Measurements from ENCODE around the gene GALNT8.
"Not testable (repeated sequence)": the region's sequence is repeated elsewhere in the genome, so short reads cannot be mapped to it uniquely, and the experiment has no call there.

The GALNT8 gene

GRCh38 chr12:4717806-4718205 is 2.4 kb upstream of the GALNT8 start:
- Histone ChIP-seq H3K27ac (ENCODE audit: low read length) (no peak overlapping the region), H3K79me2 (ENCODE audit: low read length) (no peaks in the 10 kb centered on the region), H3K9me3 (ENCODE audit: insufficient read depth, low read length) (no peaks in the 10 kb centered on the region), H2AFZ (ENCODE audit: low read depth, low read length) (no peak overlapping the region), H3K27me3 (ENCODE audit: low read depth, low read length) (peaks cover 18% of the 10 kb centered on the region), H3K9ac (ENCODE audit: low read length) (no peak overlapping the region), H3K4me2 (ENCODE audit: low read length) (no peak overlapping the region), H4K20me1 (ENCODE audit: insufficient read depth, low read length) (no peaks in the 10 kb centered on the region), H3K36me3 (replicated peaks; ENCODE audit: low read depth, low read length) (no peaks in the 10 kb centered on the region), H3K4me1 (ENCODE audit: low read length) (no peaks in the 10 kb centered on the region), H3K4me3 (ENCODE audit: low read length) (no peak overlapping the region)
- TF ChIP-seq EZH2phosphoT487 (IDR thresholded peaks at IDR 0.05; ENCODE audit: low read depth): no peak
- TF ChIP-seq CTCF (IDR thresholded peaks at IDR 0.05; ENCODE audit: low read depth, low read length): peak; percentile 18

GRCh38 chr12:4720637-4720995 is 416 bp downstream of the GALNT8 start:
- Histone ChIP-seq H3K36me3 (replicated peaks; ENCODE audit: low read depth, low read length) (no peaks in the 10 kb centered on the region), H4K20me1 (ENCODE audit: insufficient read depth, low read length) (no peaks in the 10 kb centered on the region), H3K9ac (ENCODE audit: low read length) (no peak overlapping the region), H3K4me3 (ENCODE audit: low read length) (no peak overlapping the region), H3K27me3 (ENCODE audit: low read depth, low read length) (peaks cover 25% of the 10 kb centered on the region), H3K9me3 (ENCODE audit: insufficient read depth, low read length) (no peaks in the 10 kb centered on the region), H2AFZ (ENCODE audit: low read depth, low read length) (no peak overlapping the region), H3K4me1 (ENCODE audit: low read length) (no peaks in the 10 kb centered on the region), H3K27ac (ENCODE audit: low read length) (no peak overlapping the region), H3K4me2 (ENCODE audit: low read length) (no peak overlapping the region), H3K79me2 (ENCODE audit: low read length) (no peaks in the 10 kb centered on the region)
- no peak for TF ChIP-seq EZH2phosphoT487 (IDR thresholded peaks at IDR 0.05; ENCODE audit: low read depth)
- TF ChIP-seq CTCF (IDR thresholded peaks at IDR 0.05; ENCODE audit: low read depth, low read length): no peak

- H3K4me1 ChIP-seq (ENCODE audit: low read length); H3K4me3 ChIP-seq (ENCODE audit: low read length); H3K79me2 ChIP-seq (ENCODE audit: low read length); H3K27ac ChIP-seq (ENCODE audit: low read length); H4K20me1 ChIP-seq (ENCODE audit: insufficient read depth, low read length); H3K4me2 ChIP-seq (ENCODE audit: low read length); H3K9me3 ChIP-seq (ENCODE audit: insufficient read depth, low read length); H2AFZ ChIP-seq (ENCODE audit: low read depth, low read length); H3K9ac ChIP-seq (ENCODE audit: low read length); H3K36me3 ChIP-seq (replicated peaks; ENCODE audit: low read depth, low read length): not testable (repeated sequence)
- peaks cover 25% of the 10 kb centered on the region for H3K27me3 ChIP-seq (ENCODE audit: low read depth, low read length)
Measured at GRCh38 chr12:4721587-4721986, 1.4 kb downstream of the GALNT8 start.

GRCh38 chr12:4723226-4723625 is 3.0 kb downstream of the GALNT8 start:
- no peaks in the 10 kb centered on the region for H3K36me3 ChIP-seq (replicated peaks; ENCODE audit: low read depth, low read length)
- no peaks in the 10 kb centered on the region for H3K9me3 ChIP-seq (ENCODE audit: insufficient read depth, low read length)
- no peak overlapping the region for H3K27ac ChIP-seq (ENCODE audit: low read length)
- no peaks in the 10 kb centered on the region for H4K20me1 ChIP-seq (ENCODE audit: insufficient read depth, low read length)
- H3K4me1 ChIP-seq (ENCODE audit: low read length): no peaks in the 10 kb centered on the region
- no peak overlapping the region for H3K4me2 ChIP-seq (ENCODE audit: low read length)
- H3K9ac ChIP-seq (ENCODE audit: low read length): no peak overlapping the region
- no peaks in the 10 kb centered on the region for H3K79me2 ChIP-seq (ENCODE audit: low read length)
- H3K27me3 ChIP-seq (ENCODE audit: low read depth, low read length): peaks cover 25% of the 10 kb centered on the region
- no peak overlapping the region for H3K4me3 ChIP-seq (ENCODE audit: low read length)
- TF ChIP-seq CTCF (IDR thresholded peaks at IDR 0.05; ENCODE audit: low read depth, low read length) (no peak), EZH2phosphoT487 (IDR thresholded peaks at IDR 0.05; ENCODE audit: low read depth) (no peak)
- H2AFZ ChIP-seq (ENCODE audit: low read depth, low read length): no peak overlapping the region

- Histone ChIP-seq H3K36me3 (replicated peaks; ENCODE audit: low read depth, low read length) (no peaks in the 10 kb centered on the region), H3K4me2 (ENCODE audit: low read length) (no peak overlapping the region), H4K20me1 (ENCODE audit: insufficient read depth, low read length) (no peaks in the 10 kb centered on the region), H3K4me3 (ENCODE audit: low read length) (no peak overlapping the region), H2AFZ (ENCODE audit: low read depth, low read length) (no peak overlapping the region), H3K27me3 (ENCODE audit: low read depth, low read length) (peaks cover 22% of the 10 kb centered on the region), H3K79me2 (ENCODE audit: low read length) (no peaks in the 10 kb centered on the region), H3K27ac (ENCODE audit: low read length) (no peak overlapping the region), H3K9ac (ENCODE audit: low read length) (no peak overlapping the region), H3K9me3 (ENCODE audit: insufficient read depth, low read length) (no peaks in the 10 kb centered on the region), H3K4me1 (ENCODE audit: low read length) (no peaks in the 10 kb centered on the region)
- no peak for TF ChIP-seq EZH2phosphoT487 (IDR thresholded peaks at IDR 0.05; ENCODE audit: low read depth)
- no peak for TF ChIP-seq CTCF (IDR thresholded peaks at IDR 0.05; ENCODE audit: low read depth, low read length)
Measured at GRCh38 chr12:4725057-4725456, 4.9 kb downstream of the GALNT8 start.

All from OCI-LY3 (cell line).